NK-92 treated with Interleukin-12 subunit alpha and Interleukin-12 subunit beta, amount 100 ng/mL, for 24 hours (cell line): ENCODE data around the gene TMEM106C.

Experiments used
- DNase-seq: peaks from one replicate; lab custom pipeline; 2025; lab: John Stamatoyannopoulos, UW

Gene TMEM106C

DNA sequence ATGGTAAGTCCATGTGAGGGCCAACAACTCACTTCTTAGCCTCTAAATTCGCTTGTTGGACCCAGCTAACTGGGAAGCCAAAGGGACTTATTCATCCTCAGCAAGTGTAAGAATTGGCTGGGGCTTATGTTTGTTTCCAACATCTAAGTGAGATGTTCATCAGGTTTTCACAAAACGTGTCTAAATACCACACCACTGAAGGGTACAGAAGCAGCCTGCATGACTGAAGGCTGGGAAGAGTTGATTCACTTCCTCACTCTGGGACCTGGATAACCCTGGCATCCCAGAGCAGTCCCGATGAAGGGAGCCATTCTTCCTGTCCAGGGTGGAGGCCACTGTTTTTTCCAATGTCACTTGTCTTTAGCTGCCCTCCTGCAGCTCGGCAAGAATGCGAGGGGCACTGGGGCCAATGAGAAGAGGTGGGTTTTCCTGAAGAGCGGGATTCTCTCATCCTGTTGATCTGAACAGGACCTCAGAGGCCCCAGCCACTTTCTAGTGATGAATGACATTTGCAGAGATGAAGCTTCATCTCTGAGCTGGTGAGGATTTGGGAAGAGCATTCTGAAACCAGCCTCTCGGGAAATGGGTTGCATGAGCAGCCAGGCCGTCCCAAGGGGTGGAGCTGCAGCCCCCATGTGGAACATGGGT, 53.1 kb downstream of the TMEM106C start:
- no peak for DNase-seq

GRCh38 chr12:48017496-48017895, 54.1 kb downstream of the TMEM106C start:
- DNase-seq, result no peak

- no peak for DNase-seq
Observed at GRCh38 chr12:48017921-48018617, 54.7 kb downstream of the TMEM106C start.
